ENCODE measurements around the gene ACTR1B. TPM values are rescaled to one million over a fixed set of nuclear protein-coding genes. Genes with fewer than 3 reads are reported as not detected.
"Not testable (repeated sequence)": the region's sequence is repeated elsewhere in the genome, so short reads cannot be mapped to it uniquely, and the experiment has no call there.

Gene ACTR1B
- 65.5 and 67.7 TPM in 2 replicates for total RNA-seq

GRCh38 chr2:97663962-97664635 lies at the start of gene ACTR1B:
Gene ACTR1B (minus strand): TSS chr2:97664044. CDS start chr2:97663890, 154 bp downstream.
- peak; percentile 96 for DNase-seq (ENCODE audit: low read depth, low spot score)

GRCh38 chr2:97712693-97713295 lies 49.0 kb upstream of the ACTR1B start:
- DNase-seq (ENCODE audit: low read depth, low spot score) = no peak

- not testable (repeated sequence) for DNase-seq (ENCODE audit: low read depth, low spot score)
Measured at GRCh38 chr2:97712175-97712574, 48.3 kb upstream of the ACTR1B start.

GRCh38 chr2:97711394-97711711 lies 47.5 kb upstream of the ACTR1B start:
- no peak for DNase-seq (ENCODE audit: low read depth, low spot score)

- no peak for DNase-seq (ENCODE audit: low read depth, low spot score)
Measured at GRCh38 chr2:97708608-97709007, 44.8 kb upstream of the ACTR1B start.

- DNase-seq (ENCODE audit: low read depth, low spot score) = no peak
Measured at GRCh38 chr2:97708048-97708380, 44.2 kb upstream of the ACTR1B start.

GRCh38 chr2:97707362-97708047 lies 43.7 kb upstream of the ACTR1B start:
- no peak for DNase-seq (ENCODE audit: low read depth, low spot score)

GRCh38 chr2:97706708-97707345 lies 43.0 kb upstream of the ACTR1B start:
- DNase-seq (ENCODE audit: low read depth, low spot score) = no peak

GRCh38 chr2:97706112-97706511 lies 42.3 kb upstream of the ACTR1B start:
- DNase-seq (ENCODE audit: low read depth, low spot score) = no peak

GRCh38 chr2:97704989-97705388 lies 41.1 kb upstream of the ACTR1B start:
- no peak for DNase-seq (ENCODE audit: low read depth, low spot score)

- DNase-seq (ENCODE audit: low read depth, low spot score) = no peak
Measured at GRCh38 chr2:97703741-97704140, 39.9 kb upstream of the ACTR1B start.

GRCh38 chr2:97702731-97703470 lies 39.1 kb upstream of the ACTR1B start:
- DNase-seq (ENCODE audit: low read depth, low spot score) = no peak

GRCh38 chr2:97701851-97702465 lies 38.1 kb upstream of the ACTR1B start:
- no peak for DNase-seq (ENCODE audit: low read depth, low spot score)

GRCh38 chr2:97701186-97701585 lies 37.3 kb upstream of the ACTR1B start:
- DNase-seq (ENCODE audit: low read depth, low spot score) = no peak

GRCh38 chr2:97699765-97700444 lies 36.1 kb upstream of the ACTR1B start:
- peak; percentile 24 for DNase-seq (ENCODE audit: low read depth, low spot score)

GRCh38 chr2:97698530-97698929 lies 34.7 kb upstream of the ACTR1B start:
- DNase-seq (ENCODE audit: low read depth, low spot score) = no peak

- DNase-seq (ENCODE audit: low read depth, low spot score) = peak; percentile 44
Measured at GRCh38 chr2:97697252-97698235, 33.7 kb upstream of the ACTR1B start.

GRCh38 chr2:97695744-97696143 lies 31.9 kb upstream of the ACTR1B start:
- DNase-seq (ENCODE audit: low read depth, low spot score) = no peak

GRCh38 chr2:97693476-97693875 lies 29.6 kb upstream of the ACTR1B start:
- no peak for DNase-seq (ENCODE audit: low read depth, low spot score)

GRCh38 chr2:97691166-97691565 lies 27.3 kb upstream of the ACTR1B start:
- DNase-seq (ENCODE audit: low read depth, low spot score) = no peak

Data from pulmonary artery endothelial cell (primary cell).